Hepatocyte (in vitro differentiated cells): ENCODE measurements around the gene SLC51A. TPM values are rescaled to one million over a fixed set of nuclear protein-coding genes. Genes with fewer than 3 reads are reported as not detected.

Source experiments
- DNase-seq: peaks from one replicate; pipeline ENCODE4 v3.0.0-alpha.2; 2016; ENCODE audit warnings: low spot score
- H2AFZ ChIP-seq: fragments of 200-600 bp; sonication (generic); 2 replicates; pipeline ENCODE4 v1.6.0; 2016; ENCODE audit warnings: antibody characterized with exemption, mild to moderate bottlenecking
- H3K27ac ChIP-seq: fragments of 200-600 bp; sonication (generic); 2 replicates; pipeline ENCODE4 v1.5.1; 2016; ENCODE audit warnings: mild to moderate bottlenecking
- H3K27me3 ChIP-seq: fragments of 200-600 bp; sonication (generic); 2 replicates; pipeline ENCODE4 v1.6.1; 2016
- H3K36me3 ChIP-seq: fragments of 200-600 bp; sonication (generic); replicated peaks from 2 replicates; pipeline ENCODE4 v1.5.1; 2016; ENCODE audit warnings: low read depth; ENCODE audit not compliant: insufficient read depth
- H3K4me1 ChIP-seq: fragments of 200-600 bp; sonication (generic); 2 replicates; pipeline ENCODE4 v1.5.1; 2016; ENCODE audit warnings: mild to moderate bottlenecking, moderate library complexity; ENCODE audit not compliant: insufficient read depth
- H3K4me2 ChIP-seq: fragments of 200-600 bp; sonication (generic); 2 replicates; pipeline ENCODE4 v1.6.0; 2016
- H3K4me3 ChIP-seq: fragments of 200-600 bp; sonication (generic); 2 replicates; pipeline ENCODE4 v1.5.1; 2016; ENCODE audit warnings: mild to moderate bottlenecking
- H3K79me2 ChIP-seq: fragments of 200-600 bp; sonication (generic); 2 replicates; pipeline ENCODE4 v1.6.0; 2017; ENCODE audit warnings: mild to moderate bottlenecking
- H3K9me2 ChIP-seq: fragments of 200-600 bp; sonication (generic); replicated peaks from 2 replicates; pipeline ENCODE4 v1.6.0; 2017; ENCODE audit warnings: mild to moderate bottlenecking; ENCODE audit not compliant: insufficient read depth
- H3K9me3 ChIP-seq: fragments of 200-600 bp; sonication (generic); 2 replicates; pipeline ENCODE4 v1.5.1; 2016; ENCODE audit warnings: low read depth, mild to moderate bottlenecking
- H4K20me1 ChIP-seq: fragments of 200-600 bp; sonication (generic); 2 replicates; pipeline ENCODE4 v1.6.0; 2016; ENCODE audit warnings: mild to moderate bottlenecking; ENCODE audit not compliant: insufficient read depth, poor library complexity, severe bottlenecking
- CTCF ChIP-seq: fragments of 200-600 bp; sonication (generic); IDR thresholded peaks from 2 replicates; pipeline ENCODE4 v1.5.1; 2016; ENCODE audit warnings: antibody characterized with exemption, mild to moderate bottlenecking; ENCODE audit not compliant: poor library complexity
- EZH2 ChIP-seq: fragments of 200-600 bp; sonication (generic); IDR thresholded peaks from 2 replicates; pipeline ENCODE4 v1.6.1; 2016; ENCODE audit warnings: antibody characterized with exemption, mild to moderate bottlenecking, borderline replicate concordance
- EZH2phosphoT487 ChIP-seq: fragments of 200-600 bp; sonication (generic); IDR thresholded peaks from one replicate; pipeline ENCODE4 v1.6.1; 2018; ENCODE audit warnings: antibody characterized with exemption, mild to moderate bottlenecking, low read depth, moderate library complexity; ENCODE audit not compliant: unreplicated experiment, severe bottlenecking
- WGBS: methylation state at CpG from one replicate; pipeline ENCODE4 v1.1.6; 2016; ENCODE audit warnings: low lambda C conversion rate; ENCODE audit errors: missing lambda C conversion rate; 5-methylcytosine and 5-hydroxymethylcytosine counted together
- polyA plus RNA-seq: library from polyadenylated mRNA; unstranded; fragments of >200 nt; fragmentation: Nextera tagmentation; extraction: Ambion mirVana; gene quantifications from 2 replicates; pipeline ENCODE4 v1.2.1, GENCODE V29; 2016
- total RNA-seq: library from RNA; depleted of rRNA; stranded (reverse); fragments of >200 nt; gene quantifications from 2 replicates; pipeline ENCODE4 v1.2.3, GENCODE V29; 2014

SLC51A gene
- total and polyA plus RNA-seq, 2 experiments from 2014 or later, result 3.9 to 15.8 TPM

- 94% methylated on average over 15 of the region's 15 CpGs for WGBS
Observed at GRCh38 chr3:196184881-196185280, 31.5 kb upstream of the SLC51A start.

GRCh38 chr3:196186651-196187573, 29.4 kb upstream of the SLC51A start:
- no peak for TF ChIP-seq CTCF
- TF ChIP-seq EZH2phosphoT487, result no peak
- TF ChIP-seq EZH2, result no peak
- no peaks in the 10 kb centered on the region for H3K9me2 ChIP-seq
- no peak for DNase-seq
- no peaks in the 10 kb centered on the region for H3K79me2 ChIP-seq
- no peak overlapping the region for H3K4me2 ChIP-seq
- H4K20me1 ChIP-seq, result no peaks in the 10 kb centered on the region
- H3K27ac ChIP-seq, result no peak overlapping the region
- no peaks in the 10 kb centered on the region for H3K36me3 ChIP-seq
- 53% methylated on average over 30 of the region's 31 CpGs for WGBS
- no peaks in the 10 kb centered on the region for H3K9me3 ChIP-seq
- H2AFZ ChIP-seq, result peak overlapping the region; percentile 24
- no peak overlapping the region for H3K4me3 ChIP-seq
- peaks cover 4% of the 10 kb centered on the region for H3K4me1 ChIP-seq
- H3K27me3 ChIP-seq, result no peaks in the 10 kb centered on the region

More at GRCh38 chr3:196184881-196185280, 31.5 kb upstream of the SLC51A start:
- Histone ChIP-seq H3K9me3 (no peaks in the 10 kb centered on the region), H3K4me3 (no peak overlapping the region), H3K27me3 (no peaks in the 10 kb centered on the region), H2AFZ (no peak overlapping the region), H3K4me1 (peaks cover 4% of the 10 kb centered on the region), H3K9me2 (no peaks in the 10 kb centered on the region), H3K4me2 (no peak overlapping the region), H3K79me2 (no peaks in the 10 kb centered on the region), H4K20me1 (no peaks in the 10 kb centered on the region), H3K27ac (no peak overlapping the region), H3K36me3 (no peaks in the 10 kb centered on the region)
- no peak for DNase-seq
- TF ChIP-seq CTCF, result no peak

GRCh38 chr3:196189566-196190347, 26.6 kb upstream of the SLC51A start:
- Histone ChIP-seq H3K79me2 (no peaks in the 10 kb centered on the region), H2AFZ (no peak overlapping the region)

More at GRCh38 chr3:196189566-196190347, 26.6 kb upstream of the SLC51A start:
- Histone ChIP-seq H3K4me2 (no peak overlapping the region), H3K27ac (no peak overlapping the region), H4K20me1 (no peaks in the 10 kb centered on the region), H3K9me3 (no peaks in the 10 kb centered on the region), H3K4me3 (no peak overlapping the region), H3K9me2 (no peaks in the 10 kb centered on the region), H3K36me3 (no peaks in the 10 kb centered on the region), H3K4me1 (peaks cover 12% of the 10 kb centered on the region), H3K27me3 (no peaks in the 10 kb centered on the region)
- TF ChIP-seq CTCF (no peak), EZH2phosphoT487 (no peak)
- no peak for DNase-seq
- 83% methylated on average over 16 of the region's 16 CpGs for WGBS
